ENCODE results near the gene MYBPC3.
A peak's percentile ranks its signal among the peaks of the same experiment; 100 is the strongest.

Gene MYBPC3

DNA sequence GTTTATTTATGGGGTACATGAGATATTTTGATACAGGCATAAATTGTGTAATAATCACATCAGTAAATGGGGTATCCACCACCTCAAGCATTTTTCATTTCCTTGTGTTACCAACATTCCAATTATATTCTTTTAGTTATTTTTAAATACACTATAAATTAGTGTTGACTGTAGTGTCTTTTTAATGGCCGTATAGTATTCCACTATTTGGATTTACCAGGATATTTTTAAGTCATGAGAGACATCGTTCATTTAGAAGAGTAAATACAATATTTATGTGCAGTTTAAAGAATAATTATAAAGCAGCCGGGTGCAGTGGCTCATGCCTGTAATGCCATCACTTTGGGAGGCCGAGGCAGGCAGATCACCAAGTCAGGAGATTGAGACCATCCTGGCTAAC is 32.0 kb upstream of the MYBPC3 start:
- DNase-seq (ENCODE audit: low read depth), result no peak

DNA sequence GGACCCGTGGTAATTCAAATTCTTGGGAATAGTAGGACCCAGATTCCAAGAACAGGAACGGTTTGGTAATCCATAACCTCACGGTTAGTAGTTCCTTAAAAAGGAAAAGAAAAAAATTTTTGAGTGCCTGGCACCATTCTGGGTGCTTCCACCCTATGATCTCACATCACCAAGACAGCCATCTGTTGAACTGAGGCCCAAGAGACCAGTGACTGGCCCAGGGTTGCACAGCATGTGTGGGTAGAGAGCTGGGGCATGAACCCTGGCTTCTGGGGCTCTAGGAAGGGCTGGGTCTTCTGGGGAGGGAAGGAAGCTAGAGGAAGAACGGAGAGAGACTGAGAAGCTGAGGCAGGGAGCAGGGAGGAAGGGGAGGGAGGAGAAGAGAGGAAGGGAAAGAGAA is 30.6 kb upstream of the MYBPC3 start:
- DNase-seq (ENCODE audit: low read depth), result no peak

DNA sequence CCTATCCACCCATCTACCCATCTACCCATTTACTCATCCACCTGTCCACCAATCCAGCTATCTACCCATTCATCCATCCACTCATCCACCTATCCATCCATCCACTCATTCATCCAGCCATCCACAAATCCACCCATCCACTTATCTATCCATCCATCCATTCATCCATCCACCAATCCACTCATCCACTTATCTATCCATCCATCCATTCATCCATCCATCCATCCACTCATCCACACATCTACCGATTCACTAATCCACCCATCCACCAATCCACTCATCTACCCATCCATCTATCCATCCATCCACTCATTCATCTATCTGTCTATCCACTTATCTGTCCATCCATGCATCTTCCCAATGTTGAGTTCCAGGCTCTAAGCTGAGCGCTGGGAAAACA is 27.6 kb upstream of the MYBPC3 start:
- no peak for DNase-seq (ENCODE audit: low read depth)

DNA sequence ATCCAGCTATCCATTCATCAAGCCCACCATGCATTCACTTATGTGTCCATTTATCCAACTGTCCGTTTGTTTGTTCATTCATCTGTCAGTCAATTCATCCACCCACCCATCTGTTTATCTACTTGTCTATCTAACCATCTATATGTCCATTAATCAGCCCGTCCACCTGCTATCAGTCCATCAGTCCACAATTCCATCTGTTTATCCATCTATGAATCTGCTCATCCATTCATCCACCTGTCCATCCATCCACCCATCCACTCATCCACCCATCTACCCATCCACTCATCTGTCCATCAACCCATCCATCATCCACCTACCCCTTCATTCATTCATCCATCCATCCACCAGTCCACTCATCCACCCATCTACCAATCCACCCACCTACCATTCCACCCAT is 26.8 kb upstream of the MYBPC3 start:
- no peak for DNase-seq (ENCODE audit: low read depth)

DNA sequence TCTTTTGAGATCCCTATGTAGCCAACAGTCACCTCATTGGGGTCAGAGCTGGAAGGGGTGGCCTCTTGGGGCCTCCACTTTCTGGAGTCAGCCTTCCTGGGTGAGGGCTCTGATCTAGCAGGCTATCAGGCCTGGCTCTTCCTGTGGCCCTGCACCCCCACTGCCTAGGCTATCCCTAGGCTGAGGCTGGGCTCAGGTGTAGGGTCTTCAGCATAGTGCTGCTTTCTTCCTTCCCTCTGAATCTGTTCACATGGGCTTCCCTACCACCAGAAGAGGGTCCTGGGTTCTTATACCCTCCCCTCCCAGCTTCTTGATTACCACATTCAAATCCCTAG is 26.3 kb upstream of the MYBPC3 start:
- DNase-seq (ENCODE audit: low read depth), result no peak

DNA sequence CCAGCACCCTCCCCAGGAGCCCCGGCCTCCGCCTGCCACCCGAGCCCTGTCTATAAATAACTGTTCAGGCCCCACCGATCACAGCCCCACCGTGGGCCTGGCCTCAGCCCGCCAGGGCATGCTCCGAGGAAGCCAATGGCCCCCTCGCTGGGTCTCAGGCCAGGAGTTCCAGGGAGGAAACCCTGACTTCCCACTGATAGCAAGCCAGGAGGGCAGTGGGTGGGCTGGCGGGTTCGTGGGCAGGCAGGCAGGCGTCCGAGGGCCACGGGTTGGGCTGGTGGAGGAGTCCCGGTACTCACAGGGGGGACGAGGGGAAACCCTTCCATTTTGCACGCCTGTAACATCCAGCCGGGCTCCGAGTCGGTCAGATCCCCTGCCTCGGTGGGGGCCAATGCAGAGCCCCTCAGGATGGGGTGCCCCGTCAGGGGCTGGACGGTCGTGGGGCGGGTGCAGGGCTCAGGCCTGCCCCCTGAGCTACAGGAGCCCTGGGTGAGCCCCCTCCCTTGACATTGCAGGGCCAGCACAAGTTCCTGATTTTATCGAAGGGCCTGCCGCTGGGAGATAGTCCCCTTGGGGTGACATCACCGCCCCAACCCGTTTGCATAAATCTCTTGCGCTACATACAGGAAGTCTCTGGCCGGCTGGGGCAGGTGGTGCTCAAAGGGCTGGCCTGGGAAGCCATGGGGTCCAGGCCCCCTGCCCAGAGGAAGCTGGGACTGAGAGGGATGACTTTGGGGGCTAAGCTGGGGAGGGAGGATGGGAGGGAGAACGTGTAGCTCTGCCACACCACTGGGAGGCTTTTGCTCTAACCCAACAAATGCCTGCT is 25.7 kb upstream of the MYBPC3 start, which contains the start of gene SPI1:
TSS of gene SPI1 (minus strand) at position 538 of the 826 bp plus-strand sequence. CDS start at position 344, 194 bp downstream.
- no peak for DNase-seq (ENCODE audit: low read depth)

DNA sequence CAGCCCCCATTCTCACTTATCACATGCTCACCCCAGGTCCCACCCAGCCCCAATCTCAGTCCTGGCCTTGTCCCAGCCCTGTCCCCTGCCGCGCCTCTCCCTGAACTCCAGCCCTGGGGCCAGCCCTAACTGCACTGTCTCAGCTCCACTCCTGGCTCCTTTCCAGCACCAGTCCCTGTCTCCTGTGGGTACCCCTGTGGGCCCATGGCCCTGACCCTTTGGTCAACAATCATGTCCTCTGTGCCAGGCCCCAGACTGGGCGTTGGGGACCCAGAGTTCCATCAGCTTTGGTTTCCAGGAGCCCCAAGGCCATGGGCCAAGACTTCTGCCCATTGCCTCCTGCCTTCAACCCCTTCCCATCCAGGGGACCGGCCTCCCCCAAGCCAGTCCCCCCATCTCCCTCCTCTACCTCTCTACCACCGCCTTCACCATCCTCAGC is 25.1 kb upstream of the MYBPC3 start:
- DNase-seq (ENCODE audit: low read depth), result no peak

DNA sequence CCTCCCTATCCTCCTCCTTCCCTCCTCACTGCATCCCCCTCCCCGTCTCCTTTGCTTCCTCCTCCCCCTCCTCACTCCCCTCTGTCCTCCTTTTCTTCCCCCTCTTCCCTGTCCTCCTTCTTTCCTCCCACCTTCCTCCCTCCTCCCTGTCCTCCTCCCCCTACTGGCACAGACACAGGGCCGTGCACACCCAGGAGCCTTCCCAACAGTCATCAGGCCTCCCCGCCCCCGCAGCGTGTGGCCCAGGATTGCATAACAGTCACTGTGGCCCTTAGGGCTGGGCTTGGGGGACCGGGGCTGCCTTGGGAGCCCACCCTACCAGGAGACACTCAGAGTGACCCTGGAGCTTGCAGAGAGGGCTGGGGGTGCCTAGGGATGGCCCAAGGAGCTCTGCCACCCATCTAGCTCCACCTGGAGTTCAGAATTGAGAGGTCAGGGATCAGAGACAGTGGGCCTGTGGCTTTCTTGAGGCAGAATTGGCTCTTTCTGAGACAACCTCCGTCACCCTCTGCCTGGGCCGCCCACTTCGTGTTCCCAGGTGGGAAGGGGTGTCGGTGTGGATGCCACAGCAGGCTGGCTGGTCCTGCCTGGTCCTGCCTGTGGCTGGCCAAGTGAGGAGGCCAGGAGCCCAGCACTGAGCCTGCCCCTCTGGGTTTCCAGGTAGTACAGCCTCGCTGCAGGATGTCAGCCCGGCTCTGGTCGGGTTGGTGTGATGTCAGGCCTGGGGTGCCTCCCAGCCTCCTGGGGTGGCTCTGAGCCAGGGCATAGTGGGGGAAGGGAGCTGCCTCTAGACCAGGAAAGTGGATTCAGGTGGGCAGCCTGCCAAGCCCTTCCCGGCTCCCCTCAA is 24.2 kb upstream of the MYBPC3 start:
- DNase-seq (ENCODE audit: low read depth), result no peak

DNA sequence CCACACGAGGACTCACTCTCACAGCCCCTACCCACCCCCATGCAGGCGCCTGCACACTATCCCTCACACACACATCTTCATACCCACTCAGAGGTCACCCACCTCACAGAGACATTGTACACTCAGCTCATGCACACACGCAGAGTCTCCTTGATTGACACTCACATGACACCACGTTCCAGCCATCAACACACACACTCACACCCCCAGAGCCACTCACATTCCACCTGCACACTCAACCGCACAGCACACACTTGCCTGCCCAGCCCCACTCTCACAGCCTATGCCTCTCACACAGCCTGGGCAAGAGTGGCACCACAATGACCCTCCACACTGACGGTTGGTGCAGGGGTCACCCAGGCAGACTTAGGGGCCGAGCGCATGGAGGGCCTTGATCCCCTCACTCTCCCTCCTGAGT is 23.6 kb upstream of the MYBPC3 start:
- no peak for DNase-seq (ENCODE audit: low read depth)

DNA sequence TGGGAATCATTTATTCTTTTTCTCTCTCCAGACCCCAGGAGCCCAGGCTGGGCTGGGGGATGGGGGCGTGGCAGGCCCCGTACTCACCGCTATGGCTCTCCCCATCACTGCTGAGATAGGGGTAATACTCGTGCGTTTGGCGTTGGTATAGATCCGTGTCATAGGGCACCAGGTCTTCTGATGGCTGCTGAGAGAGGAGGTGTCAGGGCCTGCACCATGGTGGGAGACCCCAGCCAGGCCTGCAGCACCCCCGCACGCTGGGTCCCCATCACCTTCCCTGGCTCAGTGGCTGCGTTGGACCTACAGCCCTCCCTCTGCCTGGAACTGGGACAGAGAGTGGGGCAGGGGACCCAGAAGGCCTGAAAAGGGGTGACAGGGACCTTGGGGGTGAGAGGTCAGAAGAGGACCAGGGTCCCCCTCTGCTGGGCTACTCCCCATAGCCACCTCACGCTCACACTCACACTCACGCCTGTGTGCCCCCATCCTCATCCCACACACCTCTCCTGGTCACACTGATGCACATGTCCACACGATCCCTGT is 23.1 kb upstream of the MYBPC3 start:
- DNase-seq (ENCODE audit: low read depth), result no peak

DNA sequence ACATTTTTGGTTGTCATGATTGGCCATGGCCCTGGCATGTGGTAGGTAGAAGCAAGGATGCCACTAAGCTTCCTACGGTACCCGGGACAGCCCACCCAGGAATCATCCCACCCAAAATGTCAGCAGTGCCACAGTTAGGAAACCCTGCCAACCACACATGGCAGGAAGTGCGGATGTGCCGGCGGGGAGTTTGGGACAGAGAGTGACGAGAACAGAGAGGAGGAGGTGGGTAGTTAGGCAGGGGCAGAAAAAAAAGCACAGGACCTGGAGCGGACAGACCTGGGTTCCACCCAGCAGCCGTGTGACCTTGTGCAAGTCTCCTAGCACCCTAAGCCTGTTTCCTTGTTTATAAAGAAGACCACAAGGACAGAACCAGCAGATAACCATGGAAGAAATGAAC is 22.5 kb upstream of the MYBPC3 start:
- DNase-seq (ENCODE audit: low read depth), result no peak

DNA sequence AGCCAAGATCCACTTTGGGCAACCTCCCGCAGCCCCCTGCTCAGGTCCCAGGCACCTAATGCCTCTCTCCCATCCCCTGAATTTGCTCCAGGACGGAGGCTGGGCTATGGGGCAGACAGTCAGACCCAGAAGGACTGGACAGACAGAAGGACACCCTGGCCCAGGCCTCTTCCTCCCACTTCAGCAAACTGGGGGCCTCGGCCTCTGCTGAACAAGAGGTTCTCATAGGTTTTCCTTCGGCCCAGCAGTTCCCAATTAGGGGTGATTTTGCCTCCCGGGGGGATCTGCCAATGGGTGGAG is 22.2 kb upstream of the MYBPC3 start:
- DNase-seq (ENCODE audit: low read depth), result no peak

DNA sequence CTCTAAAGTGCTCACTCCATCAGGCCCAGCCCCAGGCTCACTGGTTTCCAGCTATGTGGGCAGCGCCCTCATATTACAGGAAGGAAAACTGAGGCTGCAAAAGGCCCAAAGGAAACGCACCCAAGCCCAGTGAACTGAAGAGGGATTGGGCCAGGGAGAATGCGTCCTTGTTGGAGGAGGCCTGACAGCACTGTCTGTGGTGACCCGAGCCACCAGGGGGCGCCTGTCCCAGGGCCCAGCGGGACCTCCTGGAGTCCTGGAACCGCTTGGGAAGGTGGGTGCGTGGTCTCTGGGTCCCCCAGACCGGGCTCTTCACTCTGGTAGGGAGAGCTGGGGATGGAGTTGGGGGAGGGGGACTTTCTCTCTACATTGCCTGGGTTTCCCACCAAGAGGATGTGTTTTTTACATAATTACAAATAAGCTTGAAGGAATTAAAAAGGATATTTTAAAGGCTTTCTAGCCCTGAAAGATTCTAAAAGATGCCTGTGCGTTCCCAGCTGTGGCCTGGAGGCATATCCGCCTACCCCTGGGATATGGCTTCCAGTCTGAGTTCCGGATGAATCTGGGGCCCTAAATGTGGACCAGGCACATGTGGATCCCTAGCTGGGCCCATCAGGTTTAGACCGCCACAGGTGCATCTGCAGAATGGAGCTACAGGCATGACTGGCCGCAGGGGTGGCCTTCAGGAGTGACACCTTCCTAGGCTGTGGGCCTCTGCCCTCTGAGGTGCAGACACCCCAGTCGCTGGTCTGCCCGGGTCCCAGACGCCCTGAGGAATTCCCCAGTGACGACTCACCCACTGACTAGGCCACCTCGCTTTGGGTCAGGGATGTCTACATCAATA is 21.6 kb upstream of the MYBPC3 start:
- DNase-seq (ENCODE audit: low read depth), result peak; percentile 81

DNA sequence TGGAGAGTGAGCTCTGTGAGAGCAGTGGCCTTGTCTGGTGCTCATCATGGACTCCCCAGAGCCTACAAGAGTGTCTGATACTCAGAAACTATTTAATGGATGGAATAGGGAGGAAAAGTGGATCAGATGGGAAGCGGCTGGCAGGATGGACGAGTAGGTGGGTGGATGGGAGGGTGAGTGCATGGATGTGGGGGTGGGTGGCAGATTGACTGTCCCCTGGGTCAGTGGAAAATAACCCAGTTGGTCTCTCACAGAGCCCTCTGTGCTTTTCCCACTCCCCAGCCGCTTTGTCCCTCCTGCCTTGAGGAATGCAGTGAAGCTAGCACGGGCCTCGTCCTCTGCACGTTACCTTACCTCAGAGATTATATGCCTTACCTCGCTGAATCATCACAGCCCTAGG is 19.9 kb upstream of the MYBPC3 start:
- no peak for DNase-seq (ENCODE audit: low read depth)

DNA sequence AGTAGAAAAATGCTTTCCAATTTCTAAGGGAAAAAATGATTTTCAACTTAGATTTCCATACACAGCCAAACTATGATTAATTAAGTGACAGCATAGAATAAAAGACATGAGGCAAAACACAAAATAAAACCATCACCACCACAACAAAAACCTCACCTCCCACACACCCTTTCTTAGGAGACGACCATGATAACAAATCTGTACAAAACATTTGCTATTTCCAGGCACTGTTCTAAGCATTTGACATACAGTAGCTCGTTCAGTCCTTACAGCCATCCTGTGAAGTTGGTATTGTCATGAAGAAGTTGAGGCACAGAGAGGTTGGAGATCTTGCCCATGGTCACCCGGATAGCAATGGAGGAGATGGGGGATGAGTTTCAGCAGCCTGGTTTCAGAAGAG is 17.2 kb upstream of the MYBPC3 start:
- no peak for DNase-seq (ENCODE audit: low read depth)

DNA sequence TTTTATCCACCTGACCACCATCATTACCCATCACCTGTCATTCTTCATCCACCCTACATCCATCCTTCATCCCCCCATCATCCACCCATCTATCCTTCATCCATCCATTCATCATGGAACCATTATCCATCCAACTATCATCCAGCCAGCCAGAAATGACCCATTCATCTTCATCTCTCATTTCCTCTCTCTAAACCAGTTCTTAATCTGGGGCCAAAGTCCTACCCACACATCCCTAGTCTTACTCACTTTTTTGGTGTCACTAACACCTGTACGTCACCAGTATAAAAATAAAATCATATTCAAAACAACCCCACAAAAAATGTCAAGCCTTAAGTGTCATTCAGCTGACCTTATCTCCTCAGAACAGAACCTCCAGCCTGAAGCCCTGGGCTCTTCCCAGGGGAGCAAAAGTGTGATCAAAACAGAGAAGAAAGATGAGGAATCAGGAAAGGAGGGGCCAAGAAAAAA is 13.6 kb upstream of the MYBPC3 start:
- no peak for DNase-seq (ENCODE audit: low read depth)

DNA sequence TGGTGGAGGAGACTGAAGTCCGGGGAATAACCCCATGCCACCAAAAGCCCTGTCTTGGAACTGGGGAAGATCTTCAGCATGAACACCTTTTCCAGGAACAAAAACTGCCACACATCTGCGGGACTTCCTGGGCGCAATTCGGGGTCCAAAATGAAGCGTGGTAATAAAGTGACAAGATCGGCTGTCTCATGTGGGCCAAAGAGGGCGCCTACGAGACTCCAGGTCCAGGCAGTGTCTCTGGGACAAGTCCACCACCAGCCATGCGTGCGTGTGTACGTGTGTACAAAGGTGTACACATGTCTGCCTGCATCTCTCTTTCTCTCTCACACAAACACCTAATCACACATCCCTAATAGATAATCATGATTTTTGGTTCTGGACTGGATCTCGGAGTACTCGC is 8.9 kb upstream of the MYBPC3 start:
- DNase-seq (ENCODE audit: low read depth), result no peak

DNA sequence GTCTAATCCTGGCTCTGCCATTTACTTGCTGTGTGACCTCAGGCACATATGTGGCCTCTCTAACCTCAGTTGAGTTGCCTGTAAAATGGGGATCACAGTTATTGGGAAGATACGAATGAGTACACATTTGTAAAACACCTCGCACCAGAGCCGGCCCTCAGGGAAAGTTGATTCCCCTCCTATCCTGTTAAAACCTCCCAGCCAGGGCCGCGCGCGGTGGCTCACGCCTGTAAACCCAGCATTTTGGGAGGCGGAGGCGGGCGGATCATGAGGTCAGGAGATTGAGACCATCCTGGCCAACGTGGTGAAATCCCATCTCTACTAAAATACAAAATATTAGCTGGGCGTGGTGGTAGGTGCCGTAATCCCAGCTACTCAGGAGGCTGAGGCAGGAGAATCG is 7.8 kb upstream of the MYBPC3 start:
- DNase-seq (ENCODE audit: low read depth), result no peak

DNA sequence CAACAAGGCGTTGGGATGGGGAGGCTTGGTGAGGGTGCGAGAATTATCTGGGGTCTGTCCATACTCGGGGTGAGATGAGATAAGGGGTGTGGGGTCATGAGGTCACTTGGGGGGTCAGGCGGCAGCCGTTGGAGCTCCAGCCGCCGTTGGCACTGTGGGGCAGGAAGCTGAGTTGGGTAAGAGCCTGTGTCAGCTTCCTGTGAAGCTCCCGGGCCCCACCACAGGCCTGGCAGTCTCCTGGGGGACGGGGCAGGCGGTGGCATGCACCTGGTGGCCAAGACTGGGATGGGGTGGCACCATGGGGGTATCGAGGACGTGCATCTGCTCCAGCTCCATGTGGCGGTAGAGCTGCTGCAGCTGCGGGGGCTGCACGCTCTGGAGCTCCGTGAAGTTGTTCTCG is 7.1 kb upstream of the MYBPC3 start:
- no peak for DNase-seq (ENCODE audit: low read depth)

DNA sequence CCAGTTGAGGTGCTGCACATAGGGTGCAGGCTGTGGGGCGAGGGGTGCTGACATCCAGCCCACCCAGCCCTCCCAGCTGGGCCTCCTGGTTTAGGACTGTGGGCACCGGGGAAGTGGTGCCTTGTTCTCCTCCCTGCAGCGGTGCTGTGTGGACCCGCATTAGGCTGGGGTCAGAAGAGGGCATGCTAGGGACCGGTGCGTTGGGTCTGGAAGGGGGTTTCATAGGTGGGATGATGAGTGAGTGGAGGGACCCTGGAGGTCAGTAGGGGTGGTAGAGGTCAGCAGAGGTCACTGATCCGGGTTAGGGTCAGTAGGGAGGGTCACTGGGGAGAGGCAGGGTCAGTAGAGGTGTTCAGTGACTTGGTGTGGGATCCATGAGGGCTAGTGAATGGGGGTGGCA is 6.7 kb upstream of the MYBPC3 start:
- DNase-seq (ENCODE audit: low read depth), result no peak

DNA sequence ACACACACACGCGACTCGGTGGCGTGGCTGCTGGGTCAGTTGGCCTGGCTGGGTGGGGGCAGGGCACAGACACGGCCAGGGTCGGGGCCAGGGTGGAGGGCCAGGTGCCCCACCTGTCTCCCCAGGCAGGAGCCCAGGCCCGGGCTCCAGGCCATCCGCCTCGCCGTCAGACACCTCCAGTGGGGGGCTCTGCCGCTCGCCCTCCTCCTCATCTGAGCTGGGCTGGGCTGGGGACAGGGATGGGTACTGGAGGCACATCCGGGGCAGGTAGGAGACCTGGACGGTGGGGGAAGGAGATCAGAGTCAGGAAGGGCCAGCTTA is 6.2 kb upstream of the MYBPC3 start:
- DNase-seq (ENCODE audit: low read depth), result no peak

DNA sequence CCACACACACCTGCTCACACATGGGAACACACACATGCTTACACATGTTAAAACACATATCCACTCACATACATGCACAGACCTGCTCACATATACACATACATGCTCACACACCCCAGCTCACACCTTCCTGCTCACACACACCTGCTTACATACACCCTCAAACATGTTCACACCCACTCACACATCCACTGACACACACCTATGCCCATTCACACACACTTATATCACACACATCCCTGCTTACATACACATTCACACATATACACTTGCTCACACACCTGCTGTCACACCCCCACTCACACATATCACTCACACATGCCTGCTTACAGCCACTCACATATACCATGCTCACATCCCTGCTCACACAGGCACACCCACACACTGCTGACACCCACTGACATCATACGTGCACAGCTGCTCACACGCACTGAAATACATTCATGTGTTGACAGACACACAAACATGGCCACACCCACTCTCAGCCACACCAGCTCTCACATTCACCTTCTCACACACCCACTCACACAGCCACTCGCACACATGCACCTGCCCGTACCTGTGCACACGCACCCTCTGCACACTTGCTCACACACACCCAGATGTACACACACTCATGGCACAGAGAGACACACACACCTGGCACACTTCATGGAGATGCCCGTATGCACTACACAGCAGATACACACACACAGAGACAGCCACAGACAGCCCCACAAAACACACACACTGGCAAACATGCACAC is 5.7 kb upstream of the MYBPC3 start:
- no peak for DNase-seq (ENCODE audit: low read depth)

Data from activated T-cell treated with anti-CD3 and anti-CD28 coated beads for 48 hours (primary cell).